Measurements from ENCODE around the gene FBXO24.
"Not testable (repeated sequence)": the region's sequence is repeated elsewhere in the genome, so short reads cannot be mapped to it uniquely, and the experiment has no call there.

The FBXO24 gene

DNA sequence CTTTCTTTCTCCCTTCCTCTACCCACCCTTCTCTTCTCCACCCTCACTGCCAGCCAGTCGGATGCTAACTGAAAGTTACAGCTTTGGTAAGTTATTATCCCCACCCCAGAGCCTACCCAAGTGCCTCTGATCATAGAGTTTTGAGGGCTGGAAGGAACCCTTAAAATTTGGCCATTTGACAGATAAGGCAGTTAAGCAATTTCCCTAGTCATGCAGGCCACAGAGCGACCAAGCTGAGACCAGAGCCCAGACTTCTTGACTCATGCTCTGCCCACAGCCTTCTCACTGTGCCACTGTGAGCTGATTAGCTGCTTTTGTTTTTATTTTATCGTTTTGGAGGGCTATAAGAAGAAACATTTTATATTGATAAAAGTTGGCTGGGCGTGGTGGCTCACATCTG is 29.6 kb upstream of the FBXO24 start:
- in situ Hi-C loops (cut with MboI; ENCODE audit: low sequenced_read_pairs): no loop called here

- in situ Hi-C loops (cut with MboI; ENCODE audit: low sequenced_read_pairs): no loop called here
These were observed 27.0 kb upstream of the FBXO24 start for GRCh38 chr7:100559127-100559526.

DNA sequence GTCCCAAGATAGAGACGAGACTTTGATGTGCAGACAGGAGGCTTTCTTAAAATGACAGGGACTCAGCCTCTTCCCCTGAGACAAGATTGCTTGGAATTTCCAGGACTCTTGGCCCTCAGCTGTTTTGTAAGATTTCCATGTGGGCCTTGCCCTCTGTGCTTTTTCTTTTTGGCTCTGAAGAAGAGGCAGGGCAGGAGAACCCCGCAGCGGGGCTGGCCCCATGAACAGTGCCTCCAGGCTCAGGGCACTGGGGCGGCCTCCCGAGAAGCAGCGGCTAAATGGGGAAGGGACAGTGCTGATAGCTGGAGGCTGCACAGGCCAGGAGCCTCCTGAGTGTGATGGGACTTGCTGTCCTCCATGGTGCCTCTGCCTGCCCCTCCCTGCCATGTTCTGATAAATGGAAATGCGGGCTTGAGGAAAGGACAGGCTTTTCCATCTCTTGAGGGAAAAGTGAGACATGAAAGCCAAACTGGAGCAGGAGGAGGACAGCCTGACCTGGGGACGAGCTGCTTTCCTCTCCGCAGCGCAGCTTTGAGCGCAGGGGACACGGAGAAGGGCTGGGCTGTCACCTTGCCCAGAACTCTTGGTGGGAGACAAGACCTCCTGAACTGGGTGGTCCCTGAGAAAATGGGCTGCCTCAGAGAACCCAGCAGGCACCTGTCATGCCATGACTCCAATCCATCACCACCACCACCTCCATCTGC is 24.5 kb upstream of the FBXO24 start:
- in situ Hi-C loops (cut with MboI; ENCODE audit: low sequenced_read_pairs): no loop called here

DNA sequence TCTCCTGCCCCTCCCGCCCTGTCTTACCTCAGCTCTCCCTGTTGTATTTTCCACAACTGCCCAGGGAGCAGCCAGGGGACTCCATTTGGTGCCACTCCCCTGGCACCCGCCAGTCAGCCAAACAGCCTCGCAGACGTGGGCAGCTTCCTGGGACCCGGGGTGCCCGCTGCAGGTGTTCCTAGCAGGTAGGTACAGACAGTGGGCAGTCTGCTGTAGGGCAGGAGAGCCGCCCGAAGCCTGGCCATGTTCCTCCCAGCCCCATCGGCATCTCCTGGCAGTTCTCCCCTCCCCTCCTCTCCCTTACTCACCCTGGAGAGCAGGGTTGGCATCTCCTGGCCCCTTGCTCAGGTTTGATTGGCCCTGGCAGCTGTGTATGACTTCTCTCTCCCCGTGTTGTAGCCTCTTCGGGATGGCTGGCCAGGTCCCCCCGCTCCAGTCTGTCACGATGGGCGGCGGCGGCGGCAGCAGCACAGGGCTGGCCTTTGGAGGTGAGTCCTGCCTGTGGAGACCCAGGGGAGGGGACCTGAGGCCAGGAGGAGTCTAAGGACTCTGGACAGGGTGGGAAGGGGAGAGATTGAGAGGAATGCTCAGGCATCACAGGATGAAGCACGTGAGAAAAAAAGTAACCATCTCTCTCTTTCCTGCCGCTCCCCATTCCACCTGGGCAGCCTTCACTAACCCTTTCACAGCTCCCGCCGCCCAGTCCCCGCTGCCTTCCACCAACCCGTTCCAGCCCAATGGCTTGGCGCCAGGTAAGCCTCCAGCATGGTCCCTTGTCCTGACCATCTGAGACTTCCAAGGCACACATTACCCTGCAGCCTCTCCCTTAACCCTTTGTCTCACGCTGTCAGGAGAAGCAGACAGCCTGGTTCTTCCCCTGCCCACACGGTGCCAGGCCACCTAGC is 23.7 kb upstream of the FBXO24 start:
- in situ Hi-C loops (cut with MboI; ENCODE audit: low sequenced_read_pairs): no loop called here

DNA sequence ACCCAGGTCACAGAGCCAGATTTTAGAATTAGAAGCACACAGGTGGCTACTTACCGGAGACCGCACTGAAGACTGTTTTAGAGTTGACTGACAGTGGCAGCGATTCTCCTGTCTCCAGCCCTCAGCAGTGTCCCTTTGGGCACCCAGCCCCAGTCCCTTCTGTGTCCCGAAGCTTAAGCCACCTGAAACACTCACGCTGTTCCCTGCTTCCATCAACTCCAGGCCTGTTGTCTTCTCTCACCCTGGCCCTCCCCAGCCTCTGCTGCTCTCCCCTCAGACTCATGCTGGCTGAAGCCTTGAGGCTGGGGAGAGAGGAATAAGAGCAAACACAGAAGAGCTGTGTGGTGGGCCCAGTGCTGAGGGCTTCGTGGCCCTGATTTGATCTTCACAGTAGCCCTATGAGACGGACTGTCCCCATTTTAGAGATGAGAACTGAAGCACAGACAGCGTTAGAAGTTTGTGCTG is 23.0 kb upstream of the FBXO24 start:
- in situ Hi-C loops (cut with MboI; ENCODE audit: low sequenced_read_pairs): no loop called here

DNA sequence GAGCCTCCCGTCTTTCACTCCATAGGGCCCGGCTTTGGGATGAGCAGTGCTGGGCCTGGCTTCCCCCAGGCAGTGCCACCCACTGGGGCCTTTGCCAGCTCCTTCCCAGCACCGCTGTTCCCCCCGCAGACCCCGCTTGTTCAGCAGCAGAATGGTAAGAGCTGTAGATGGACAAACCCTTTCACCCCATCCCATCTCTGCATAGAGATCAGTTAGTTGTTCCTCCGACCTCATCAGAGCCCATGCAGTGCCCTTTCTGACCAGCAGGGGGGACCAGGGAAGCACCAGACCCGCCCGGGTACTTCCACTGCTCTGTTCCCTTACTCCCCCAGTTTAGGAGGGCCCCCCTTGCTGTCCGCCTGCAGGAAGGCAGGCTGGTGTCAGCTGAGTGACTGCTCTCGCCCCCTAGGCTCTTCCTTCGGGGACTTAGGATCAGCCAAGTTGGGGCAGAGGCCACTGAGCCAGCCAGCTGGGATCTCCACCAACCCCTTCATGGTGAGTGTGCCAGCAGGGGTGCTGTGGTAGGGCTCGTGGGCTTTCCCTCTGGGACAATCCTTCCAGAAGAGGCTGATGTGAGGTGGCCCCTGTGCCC is 22.2 kb upstream of the FBXO24 start:
- in situ Hi-C loops (cut with MboI; ENCODE audit: low sequenced_read_pairs): no loop called here

DNA sequence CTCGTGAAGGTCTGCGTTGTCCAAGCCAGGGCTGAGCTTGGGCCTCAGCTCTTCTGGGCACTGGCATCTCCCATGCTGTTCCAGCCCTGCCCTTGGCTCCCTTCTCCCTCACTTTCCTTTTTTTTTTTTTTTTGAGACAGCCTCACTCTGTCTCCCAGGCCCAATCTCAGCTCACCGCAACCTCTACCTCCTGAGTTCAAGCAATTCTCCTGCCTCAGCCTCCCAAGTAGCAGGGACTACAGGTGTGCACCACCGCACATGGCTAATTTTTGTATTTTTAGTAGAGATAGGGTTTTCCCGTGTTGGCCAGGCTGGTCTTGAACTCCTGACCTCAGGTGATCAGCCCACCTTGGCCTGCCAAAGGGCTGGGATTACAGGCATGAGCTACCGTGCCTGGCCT is 21.7 kb upstream of the FBXO24 start:
- in situ Hi-C loops (cut with MboI; ENCODE audit: low sequenced_read_pairs): not testable (repeated sequence)

DNA sequence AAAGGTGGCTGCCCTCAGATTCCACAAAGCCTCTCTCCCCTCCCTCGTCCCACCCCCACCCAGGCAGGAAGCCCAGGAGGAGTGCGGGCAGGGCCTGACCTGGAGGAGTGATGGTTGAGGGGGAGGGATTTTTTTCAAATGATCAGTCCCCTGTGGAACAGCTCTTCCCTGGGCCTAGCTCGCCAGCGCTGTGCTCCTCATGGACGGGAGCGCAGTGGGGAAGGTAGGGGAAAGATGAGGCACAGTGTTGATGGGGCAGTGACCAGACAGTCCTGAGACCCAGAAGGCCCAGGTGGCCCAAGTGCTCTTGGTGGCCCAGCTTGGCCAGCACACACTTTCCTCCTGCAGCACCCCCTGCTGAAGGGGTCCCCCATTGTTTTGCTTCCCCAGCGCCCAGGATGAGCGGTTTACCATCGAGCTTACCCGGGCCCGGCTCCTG is 21.0 kb upstream of the FBXO24 start:
- in situ Hi-C loops (cut with MboI; ENCODE audit: low sequenced_read_pairs): no loop called here

DNA sequence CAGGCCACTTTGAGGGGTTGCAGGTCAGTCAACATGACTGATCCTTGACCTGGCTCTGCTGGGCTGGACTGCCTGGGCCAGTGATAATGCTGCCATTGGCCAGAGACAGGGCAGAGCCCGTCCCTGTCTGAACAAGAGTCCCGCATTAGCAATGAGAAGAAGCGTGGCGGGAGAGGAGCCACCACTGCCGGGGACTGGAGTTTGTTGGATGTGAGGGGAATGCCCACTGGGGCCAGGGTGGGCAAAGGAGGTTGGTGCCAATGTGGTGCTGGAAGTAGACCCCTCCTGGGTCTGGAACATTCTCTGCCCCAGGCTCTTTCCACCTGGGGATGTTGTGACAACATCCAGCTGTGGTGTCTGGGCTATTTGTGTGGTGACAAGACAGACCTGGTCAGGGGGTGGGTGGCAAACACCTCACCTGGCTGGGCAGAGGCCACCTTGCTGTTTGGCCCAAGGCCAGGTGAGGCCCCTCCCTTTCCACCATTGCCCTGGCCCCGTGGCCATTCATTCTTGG is 20.1 kb upstream of the FBXO24 start:
- in situ Hi-C loops (cut with MboI; ENCODE audit: low sequenced_read_pairs): no loop called here

GRCh38 chr7:100567031-100567730 is 18.9 kb upstream of the FBXO24 start:
- in situ Hi-C loops (cut with MboI; ENCODE audit: low sequenced_read_pairs): no loop called here

DNA sequence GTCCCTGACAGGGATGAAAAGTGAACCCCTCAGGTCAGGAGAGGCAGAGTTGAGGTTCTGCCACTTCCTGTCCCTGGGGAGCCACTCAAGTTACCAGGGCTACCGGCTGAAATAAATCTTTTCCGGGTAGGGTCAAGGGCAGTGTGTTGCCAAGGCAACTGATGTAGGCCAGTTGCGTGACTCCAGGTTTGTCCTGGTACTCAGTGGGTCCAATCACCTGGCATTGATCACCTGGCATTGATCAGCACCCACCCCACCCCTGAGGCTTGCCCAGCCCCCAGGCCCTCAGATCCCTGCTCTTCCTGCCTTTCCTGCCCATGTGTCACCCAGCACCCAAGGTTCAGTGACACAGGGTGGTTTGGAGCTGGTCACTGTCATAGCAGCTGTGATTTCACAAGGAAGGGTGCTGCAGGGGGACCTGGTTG is 18.4 kb upstream of the FBXO24 start:
- in situ Hi-C loops (cut with MboI; ENCODE audit: low sequenced_read_pairs): no loop called here

- in situ Hi-C loops (cut with MboI; ENCODE audit: low sequenced_read_pairs): no loop called here
These were observed 17.8 kb upstream of the FBXO24 start for GRCh38 chr7:100568176-100568895.

DNA sequence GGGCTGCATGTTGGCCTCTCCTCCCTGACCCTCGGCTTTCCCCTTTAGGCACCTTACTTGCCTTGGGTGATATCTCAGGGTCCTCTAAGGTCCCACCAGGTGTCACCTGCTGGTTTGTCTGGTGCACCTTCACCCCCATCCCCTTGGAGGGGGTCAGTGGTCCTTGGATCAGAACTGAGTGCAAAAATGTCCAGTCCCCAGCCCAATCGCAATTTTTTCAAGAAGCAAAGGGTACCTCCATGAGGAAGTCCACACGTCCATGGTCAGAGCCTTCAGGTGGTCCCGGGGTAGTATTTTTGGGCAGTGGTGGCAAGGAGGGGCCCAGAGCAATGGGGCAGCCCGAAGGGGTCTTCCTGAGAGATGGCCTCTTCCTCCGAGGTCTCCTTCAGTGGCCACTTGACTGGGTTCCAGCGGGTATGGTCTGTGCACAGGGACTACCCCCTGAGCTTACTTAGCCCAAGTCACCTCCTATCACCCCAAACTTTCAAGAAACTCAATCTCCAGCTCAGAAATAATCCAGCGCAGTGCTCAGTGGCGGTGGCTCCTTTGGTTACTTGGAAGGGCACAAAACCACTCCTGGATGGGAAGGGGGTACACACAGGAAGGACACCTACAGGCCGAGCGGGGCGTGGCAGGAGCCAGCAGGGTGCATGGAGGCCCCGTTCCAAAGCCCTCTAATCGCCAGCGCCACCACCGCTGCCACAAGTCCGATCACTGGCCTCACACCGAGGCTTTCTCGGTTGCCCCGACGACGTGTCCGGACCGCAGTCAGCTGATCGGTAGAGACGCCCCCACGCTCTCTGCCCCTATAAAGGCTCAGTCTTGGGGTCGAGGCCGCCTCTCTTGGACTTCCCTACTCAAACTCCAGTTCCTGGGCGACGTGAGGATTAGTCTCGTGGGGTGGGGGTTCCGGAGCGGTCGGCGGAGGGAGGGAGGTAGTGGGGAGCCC is 17.0 kb upstream of the FBXO24 start:
- in situ Hi-C loops (cut with MboI; ENCODE audit: low sequenced_read_pairs): no loop called here

DNA sequence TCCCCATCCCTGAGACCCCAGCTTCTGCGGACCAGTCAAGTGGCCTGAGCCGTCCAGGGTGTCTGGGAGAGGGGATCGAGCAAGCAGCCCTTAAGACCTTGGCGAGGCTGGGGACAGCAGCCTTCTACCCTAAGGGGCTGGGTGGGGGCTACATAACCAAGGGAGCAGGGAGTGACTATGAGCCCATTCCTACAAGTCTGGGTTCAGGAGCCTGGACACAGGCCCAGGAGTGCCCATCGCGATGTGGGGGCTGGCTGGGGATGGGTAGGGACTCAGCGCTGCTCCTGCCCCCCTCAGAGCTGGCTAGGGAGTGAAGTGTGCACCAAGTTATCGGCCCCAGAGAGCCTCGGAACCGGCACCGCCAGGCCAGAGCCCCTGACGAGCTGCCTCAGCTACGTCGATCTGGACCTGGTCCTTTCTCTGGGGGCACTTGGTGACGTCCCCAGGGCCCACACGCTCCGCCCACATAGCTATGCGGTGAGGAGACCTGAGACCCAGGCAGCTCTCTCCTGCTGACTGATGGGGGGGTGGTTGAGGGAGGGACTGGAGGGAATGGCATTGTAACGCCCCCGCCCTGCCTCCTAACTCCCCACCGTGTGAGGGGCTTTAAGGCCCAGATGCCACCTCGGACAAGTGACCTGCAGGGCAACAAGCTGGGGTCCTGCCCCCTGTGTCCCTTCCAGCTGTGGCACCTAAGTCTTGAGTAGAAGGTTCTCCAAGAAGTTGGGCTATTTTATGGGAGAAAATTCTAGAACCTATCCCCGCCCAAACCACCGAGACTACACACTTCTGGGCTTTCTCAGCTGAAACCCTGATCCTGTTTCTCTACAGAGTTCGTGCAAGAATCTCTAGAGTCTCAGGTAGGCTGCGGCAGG is 14.9 kb upstream of the FBXO24 start:
- in situ Hi-C loops (cut with MboI; ENCODE audit: low sequenced_read_pairs): no loop called here

- in situ Hi-C loops (cut with MboI; ENCODE audit: low sequenced_read_pairs): no loop called here
These were observed 14.4 kb upstream of the FBXO24 start for GRCh38 chr7:100571829-100572116.

DNA sequence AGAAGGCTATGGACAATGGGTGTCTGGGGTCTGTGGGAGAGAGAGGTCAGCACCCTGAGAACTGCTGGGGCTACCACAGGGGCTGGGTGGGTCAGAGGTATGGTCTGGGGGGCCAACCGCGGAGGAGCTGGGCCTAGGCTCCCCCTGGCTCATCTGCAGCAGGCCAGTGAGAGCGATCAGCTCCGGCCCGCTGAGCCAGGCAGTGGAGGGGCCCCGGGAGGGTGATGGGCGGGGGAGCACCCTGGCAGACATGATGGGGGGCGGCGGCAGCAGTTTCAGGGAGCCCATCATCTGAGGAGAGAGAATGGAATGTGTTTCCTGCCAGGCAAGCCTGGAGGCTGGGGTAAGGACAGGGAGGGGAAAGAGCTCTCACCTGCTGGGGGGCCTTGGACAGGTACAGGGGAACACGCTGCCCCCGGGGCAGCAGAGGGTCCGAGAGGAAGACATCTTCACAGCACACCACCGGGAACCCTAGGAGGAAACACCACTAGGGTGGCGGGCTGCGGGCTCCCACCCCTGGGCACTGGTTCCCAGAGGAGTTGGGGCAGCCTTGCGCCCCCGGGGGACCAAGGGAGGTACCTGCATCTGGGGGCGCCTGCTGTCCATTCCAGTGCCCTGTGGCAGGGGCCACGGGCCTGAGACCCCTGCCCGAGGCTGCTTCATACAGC is 13.7 kb upstream of the FBXO24 start:
- in situ Hi-C loops (cut with MboI; ENCODE audit: low sequenced_read_pairs): no loop called here

- in situ Hi-C loops (cut with MboI; ENCODE audit: low sequenced_read_pairs): no loop called here
These were observed 13.0 kb upstream of the FBXO24 start for GRCh38 chr7:100572949-100573675.

Data from hTERT RPE-1 (cell line).